PC-9 (cell line): Measurements from ENCODE around the gene LRRC27. TPM values are rescaled to one million over a fixed set of nuclear protein-coding genes. Genes with fewer than 3 reads are reported as not detected.

Experiments
- BruUV-seq: library from RNA; stranded (reverse); fragments of 400-500 nt; replicated peaks from 2 replicates; lab custom pipeline; 2021; lab: Mats Ljungman, UMichigan
- CTCF ChIA-PET: fragments of 300-600 bp; sonication (Branson Sonifier 250); formaldehyde crosslinking; loops from one replicate; lab custom pipeline; 2022; ENCODE audit warnings: antibody characterized with exemption; lab: Charles Lee
- POLR2A ChIA-PET: fragments of 300-600 bp; sonication (Branson Sonifier 250); formaldehyde crosslinking; loops from one replicate; lab custom pipeline; 2022; ENCODE audit warnings: antibody characterized with exemption; ENCODE audit not compliant: unreplicated experiment; lab: Charles Lee
- DNase-seq, 2 experiments: peaks; one replicate each; pipeline versions ENCODE4 v3.0.0 to v3.0.0-alpha.2; 2015 to 2022; ENCODE audit warnings: mixed read lengths in 1 of 2
- H2AFZ ChIP-seq: fragments of 200-600 bp; sonication (generic); 2 replicates; pipeline ENCODE4 v1.8.1; 2017; ENCODE audit warnings: antibody characterized with exemption
- H3F3A ChIP-seq: fragments of 200-600 bp; sonication (generic); 2 replicates; pipeline ENCODE4 v1.8.1; 2017; ENCODE audit warnings: antibody characterized with exemption, mild to moderate bottlenecking, low read depth; ENCODE audit not compliant: insufficient read depth
- H3K27ac ChIP-seq: fragments of 200-600 bp; sonication (generic); 2 replicates; pipeline ENCODE4 v1.6.1; 2016; ENCODE audit warnings: mixed run types
- H3K27me3 ChIP-seq: fragments of 200-600 bp; sonication (generic); 2 replicates; pipeline ENCODE4 v1.6.1; 2016; ENCODE audit warnings: low read depth, mixed run types; ENCODE audit not compliant: insufficient read depth
- H3K36me3 ChIP-seq: fragments of 200-600 bp; sonication (generic); 2 replicates; pipeline ENCODE4 v1.6.1; 2016; ENCODE audit warnings: low read depth, mixed run types
- H3K4me1 ChIP-seq: fragments of 200-600 bp; sonication (generic); replicated peaks from 2 replicates; pipeline ENCODE4 v1.6.1; 2016; ENCODE audit warnings: mixed run types; ENCODE audit not compliant: insufficient read depth
- H3K4me2 ChIP-seq: fragments of 200-600 bp; sonication (generic); 2 replicates; pipeline ENCODE4 v1.6.1; 2017; ENCODE audit warnings: mixed run types
- H3K4me3 ChIP-seq: fragments of 200-600 bp; sonication (generic); 2 replicates; pipeline ENCODE4 v1.6.1; 2016; ENCODE audit warnings: mixed run types
- H3K79me2 ChIP-seq: fragments of 200-600 bp; sonication (generic); 2 replicates; pipeline ENCODE4 v1.6.1; 2017; ENCODE audit warnings: low read depth, mixed run types
- H3K9me2 ChIP-seq: fragments of 200-600 bp; sonication (generic); 2 replicates; pipeline ENCODE4 v1.8.1; 2017; ENCODE audit warnings: mild to moderate bottlenecking; ENCODE audit not compliant: insufficient read depth
- H3K9me3 ChIP-seq: fragments of 200-600 bp; sonication (generic); 2 replicates; pipeline ENCODE4 v1.8.1; 2016; ENCODE audit warnings: low read depth; ENCODE audit not compliant: insufficient read depth
- H4K20me1 ChIP-seq: fragments of 200-600 bp; sonication (generic); 2 replicates; pipeline ENCODE4 v1.8.1; 2017; ENCODE audit not compliant: insufficient read depth
- CTCF ChIP-seq: fragments of 200-600 bp; sonication (generic); conservative IDR thresholded peaks from 2 replicates; pipeline ENCODE4 v1.6.1; 2017; ENCODE audit warnings: mixed run types, antibody characterized with exemption, mild to moderate bottlenecking, moderate library complexity
- EZH2 ChIP-seq: fragments of 200-600 bp; sonication (generic); IDR thresholded peaks from 2 replicates; pipeline ENCODE4 v1.8.0; 2017; ENCODE audit warnings: antibody characterized with exemption, low read depth
- intact Hi-C: fragments of 100-400 bp; cut with micrococcal nuclease; formaldehyde crosslinking; loops from one replicate; pipeline ENCODE4 v1.10.0; 2022; ENCODE audit not compliant: unreplicated experiment
- total RNA-seq: library from RNA; stranded (reverse); gene quantifications from 2 replicates; pipeline ENCODE4 v1.2.3, GENCODE V29; 2021

Gene LRRC27
- total RNA-seq, 1 experiment from 2014 or later, result 10.0 TPM

- TF ChIP-seq EZH2 (no peak), CTCF (no peak)
- no peaks in the 10 kb centered on the region for H3K9me2 ChIP-seq
- intact Hi-C loops, result no loop called here
- H3K27ac ChIP-seq, result no peak overlapping the region
- H3K79me2 ChIP-seq, result no peaks in the 10 kb centered on the region
- CTCF ChIA-PET, result no interaction called here
- DNase-seq, result no peak
- POLR2A ChIA-PET, result no interaction called here
- H2AFZ ChIP-seq, result no peak overlapping the region
- H3K36me3 ChIP-seq, result no peaks in the 10 kb centered on the region
- H3K27me3 ChIP-seq, result no peaks in the 10 kb centered on the region
- no peaks in the 10 kb centered on the region for H4K20me1 ChIP-seq
- BruUV-seq, result no TSS peak
- H3K4me3 ChIP-seq, result no peak overlapping the region
- H3K4me1 ChIP-seq, result no peaks in the 10 kb centered on the region
- no peaks in the 10 kb centered on the region; the same call in 1 of the 2 replicates for H3F3A ChIP-seq
- no peak overlapping the region for H3K4me2 ChIP-seq
- H3K9me3 ChIP-seq, result no peaks in the 10 kb centered on the region
These were observed 96.5 kb downstream of the LRRC27 start for GRCh38 chr10:132428486-132428995.

Other genes starting within 250 kb of the LRRC27 start
- gene DPYSL4, start 145.2 kb upstream of the LRRC27 start, total RNA-seq, result 2.8 and 4.8 TPM in 2 replicates
- gene STK32C, start 24.2 kb upstream of the LRRC27 start, total RNA-seq, result 13.9 and 21.8 TPM in 2 replicates
- 16.9 and 20.6 TPM in 2 replicates for gene PWWP2B, start 65.0 kb downstream of the LRRC27 start, total RNA-seq
- 18.4 and 18.8 TPM in 2 replicates for gene INPP5A, start 205.6 kb downstream of the LRRC27 start, total RNA-seq